Activated CD8-positive, alpha-beta T cell treated with anti-CD3 and anti-CD28 coated beads, Interleukin-2, amount 10 ng/mL, durations not matched to agents 7 days and 5 days (primary cell): ENCODE measurements around the gene ACSL5. TPM values are rescaled to one million over a fixed set of nuclear protein-coding genes. Genes with fewer than 3 reads are reported as not detected.
"Not testable (repeated sequence)": the region's sequence is repeated elsewhere in the genome, so short reads cannot be mapped to it uniquely, and the experiment has no call there.

Experiments used
- ATAC-seq: fragments of 150-1000 bp; cut with Tn5 transposase; one replicate; pipeline ENCODE4 v1.10.0; 2021; ENCODE audit warnings: moderate library complexity
- CTCF ChIA-PET: fragments of 350-600 bp; sonication (Branson Sonifier 250); formaldehyde crosslinking; loops from one replicate; lab custom pipeline; 2021; ENCODE audit warnings: antibody characterized with exemption; lab: Charles Lee
- POLR2A ChIA-PET: fragments of 350-600 bp; sonication (Branson Sonifier 250); formaldehyde crosslinking; loops from one replicate; lab custom pipeline; 2021; ENCODE audit warnings: antibody characterized with exemption; lab: Charles Lee
- DNase-seq: peaks from one replicate; pipeline ENCODE4 v3.0.0-alpha.2; 2020
- H3K27ac Mint-ChIP-seq: one replicate; pipeline ENCODE4 v1.8.0; 2021; ENCODE audit warnings: mild to moderate bottlenecking, mixed read lengths
- H3K27me3 Mint-ChIP-seq: one replicate; pipeline ENCODE4 v1.8.0; 2021; ENCODE audit warnings: low read depth, mixed read lengths
- H3K36me3 Mint-ChIP-seq: one replicate; pipeline ENCODE4 v1.8.0; 2021; ENCODE audit warnings: low read depth, mixed read lengths
- H3K4me1 Mint-ChIP-seq: one replicate; pipeline ENCODE4 v1.8.0; 2021; ENCODE audit warnings: low read depth, mixed read lengths
- H3K4me3 Mint-ChIP-seq: one replicate; pipeline ENCODE4 v1.8.0; 2021; ENCODE audit warnings: mild to moderate bottlenecking, mixed read lengths
- H3K9me3 Mint-ChIP-seq: one replicate; pipeline ENCODE4 v1.8.0; 2022; ENCODE audit warnings: mixed read lengths; ENCODE audit not compliant: insufficient read depth
- total RNA-seq, 2 experiments: library from RNA; stranded (reverse); gene quantifications; one replicate each; pipeline ENCODE4 v1.2.3, GENCODE V29; 2021

The ACSL5 gene
- total RNA-seq, 2 experiments from 2014 or later = 50.7 to 53.1 TPM

- Mint-ChIP-seq H3K4me1 (peaks cover 33% of the 10 kb centered on the region), H3K9me3 (no peaks in the 10 kb centered on the region), H3K36me3 (peaks cover 39% of the 10 kb centered on the region), H3K27me3 (no peaks in the 10 kb centered on the region), H3K4me3 (peak overlapping the region; percentile 89), H3K27ac (no peak overlapping the region)
- ChIA-PET POLR2A (interaction anchor here (3.2 kb wide), 1 partner anchor 74 kb away, joined by 37 read pairs; the partner anchor contains the start of gene ACSL5), CTCF (interaction anchor here (1.1 to 1.9 kb wide), 3 partner anchors 13 to 26 kb away, joined by 3 to 7 read pairs (median 3); no protein-coding TSS in a partner anchor)
- ATAC-seq (no peak), DNase-seq (no peak)
Observed at GRCh38 chr10:112448888-112449287, 75.0 kb downstream of the ACSL5 start.

- Mint-ChIP-seq H3K4me3 (no peak overlapping the region), H3K27me3 (no peaks in the 10 kb centered on the region), H3K36me3 (peaks cover 15% of the 10 kb centered on the region), H3K4me1 (peaks cover 3% of the 10 kb centered on the region), H3K27ac (no peak overlapping the region), H3K9me3 (no peaks in the 10 kb centered on the region)
- ChIA-PET CTCF (interaction anchor here (0.9 to 1.3 kb wide), 2 partner anchors 16 to 17 kb away, joined by 4 to 7 read pairs; no protein-coding TSS in a partner anchor), POLR2A (interaction anchor here (1.9 kb wide), 1 partner anchor 8 kb away, joined by 11 read pairs; the partner anchor contains the start of genes VTI1A and ZDHHC6)
- no peak for ATAC-seq
- no peak for DNase-seq
Observed at GRCh38 chr10:112454910-112455779, 81.2 kb downstream of the ACSL5 start.

- CTCF ChIA-PET = interaction anchor here (0.8 to 1.6 kb wide), 4 partner anchors 9 to 22 kb away, joined by 3 to 5 read pairs (median 4); partner anchors contain the start of gene VTI1A
- H3K36me3 Mint-ChIP-seq = peaks cover 15% of the 10 kb centered on the region
- no peaks in the 10 kb centered on the region for H3K27me3 Mint-ChIP-seq
- no peak for DNase-seq
- H3K4me1 Mint-ChIP-seq = peaks cover 5% of the 10 kb centered on the region
- H3K9me3 Mint-ChIP-seq = no peaks in the 10 kb centered on the region
- ATAC-seq = peak; percentile 49
- no peak overlapping the region for H3K27ac Mint-ChIP-seq
- no peak overlapping the region for H3K4me3 Mint-ChIP-seq
- POLR2A ChIA-PET = interaction anchor here (1.9 kb wide), 1 partner anchor 10 kb away, joined by 11 read pairs; the partner anchor contains the start of genes VTI1A and ZDHHC6
Observed at GRCh38 chr10:112456533-112456932, 82.6 kb downstream of the ACSL5 start.

GRCh38 chr10:112460366-112460765 lies 86.5 kb downstream of the ACSL5 start:
- Mint-ChIP-seq H3K27ac (no peak overlapping the region), H3K36me3 (peaks cover 37% of the 10 kb centered on the region), H3K9me3 (no peaks in the 10 kb centered on the region), H3K4me3 (no peak overlapping the region), H3K4me1 (peaks cover 5% of the 10 kb centered on the region), H3K27me3 (no peaks in the 10 kb centered on the region)
- ATAC-seq (no peak), DNase-seq (no peak)
- POLR2A ChIA-PET = no interaction called here
- CTCF ChIA-PET = interaction anchor here (2.9 kb wide), 1 partner anchor 12 kb away, joined by 14 read pairs; no protein-coding TSS in a partner anchor

- Mint-ChIP-seq H3K9me3 (no peaks in the 10 kb centered on the region), H3K36me3 (peaks cover 39% of the 10 kb centered on the region), H3K4me1 (peaks cover 2% of the 10 kb centered on the region), H3K4me3 (no peak overlapping the region), H3K27me3 (no peaks in the 10 kb centered on the region), H3K27ac (peak overlapping the region; percentile 6)
- ATAC-seq (peak; percentile 42), DNase-seq (peak; percentile 25)
- POLR2A ChIA-PET = no interaction called here
- CTCF ChIA-PET = interaction anchor here (0.5 to 2.9 kb wide), 2 partner anchors 10 to 11 kb away, joined by 4 to 14 read pairs; no protein-coding TSS in a partner anchor
Observed at GRCh38 chr10:112461029-112461887, 87.3 kb downstream of the ACSL5 start.

- H3K27ac Mint-ChIP-seq, H3K4me1 Mint-ChIP-seq, DNase-seq, H3K9me3 Mint-ChIP-seq, H3K4me3 Mint-ChIP-seq, H3K27me3 Mint-ChIP-seq, ATAC-seq: not testable (repeated sequence)
- POLR2A ChIA-PET = interaction anchor here (1.5 kb wide), 1 partner anchor 17 kb away, joined by 5 read pairs; the partner anchor contains the start of genes VTI1A and ZDHHC6
- peaks cover 40% of the 10 kb centered on the region for H3K36me3 Mint-ChIP-seq
- CTCF ChIA-PET = interaction anchor here (2.0 kb wide), 1 partner anchor 8 kb away, joined by 11 read pairs; no protein-coding TSS in a partner anchor
Observed at GRCh38 chr10:112464074-112464473, 90.2 kb downstream of the ACSL5 start.

- CTCF ChIA-PET = interaction anchor here (0.6 kb wide), 1 partner anchor 332 kb away, joined by 3 read pairs; no protein-coding TSS in a partner anchor
- H3K27ac Mint-ChIP-seq = no peak overlapping the region
Observed at GRCh38 chr10:112465299-112465883, 91.5 kb downstream of the ACSL5 start.

GRCh38 chr10:112466802-112467201 lies 92.9 kb downstream of the ACSL5 start:
- no peaks in the 10 kb centered on the region for H3K9me3 Mint-ChIP-seq
- no peaks in the 10 kb centered on the region for H3K27me3 Mint-ChIP-seq
- no peak overlapping the region for H3K4me3 Mint-ChIP-seq
- H3K36me3 Mint-ChIP-seq = peaks cover 28% of the 10 kb centered on the region
- ATAC-seq (no peak), DNase-seq (no peak)
- ChIA-PET POLR2A (no interaction called here), CTCF (interaction anchor here (0.6 kb wide), 1 partner anchor 118 kb away, joined by 3 read pairs; no protein-coding TSS in a partner anchor)
- no peak overlapping the region for H3K27ac Mint-ChIP-seq
- H3K4me1 Mint-ChIP-seq = peaks cover under 1% of the 10 kb centered on the region

More at GRCh38 chr10:112465299-112465883, 91.5 kb downstream of the ACSL5 start:
- ATAC-seq (no peak), DNase-seq (no peak)
- H3K4me1 Mint-ChIP-seq = peaks cover 2% of the 10 kb centered on the region
- peaks cover 36% of the 10 kb centered on the region for H3K36me3 Mint-ChIP-seq
- H3K9me3 Mint-ChIP-seq = no peaks in the 10 kb centered on the region
- POLR2A ChIA-PET = interaction anchor here (1.5 kb wide), 1 partner anchor 18 kb away, joined by 5 read pairs; the partner anchor contains the start of genes VTI1A and ZDHHC6
- H3K27me3 Mint-ChIP-seq = no peaks in the 10 kb centered on the region
- no peak overlapping the region for H3K4me3 Mint-ChIP-seq

- no peaks in the 10 kb centered on the region for H3K9me3 Mint-ChIP-seq
- ChIA-PET CTCF (no interaction called here), POLR2A (no interaction called here)
- no peak for ATAC-seq
- no peak overlapping the region for H3K27ac Mint-ChIP-seq
- H3K4me1 Mint-ChIP-seq = peaks cover 4% of the 10 kb centered on the region
- H3K27me3 Mint-ChIP-seq = no peaks in the 10 kb centered on the region
- peaks cover 24% of the 10 kb centered on the region for H3K36me3 Mint-ChIP-seq
- no peak for DNase-seq
- H3K4me3 Mint-ChIP-seq = no peak overlapping the region
Observed at GRCh38 chr10:112467541-112468075, 93.7 kb downstream of the ACSL5 start.

GRCh38 chr10:112471878-112472487 lies 98.1 kb downstream of the ACSL5 start:
- DNase-seq (no peak), ATAC-seq (peak; percentile 58)
- H3K4me1 Mint-ChIP-seq = peaks cover 4% of the 10 kb centered on the region
- H3K36me3 Mint-ChIP-seq = no peaks in the 10 kb centered on the region
- no peaks in the 10 kb centered on the region for H3K9me3 Mint-ChIP-seq
- no peak overlapping the region for H3K4me3 Mint-ChIP-seq
- ChIA-PET CTCF (interaction anchor here (0.6 to 2.7 kb wide), 50 partner anchors 9 to 1636 kb away, joined by 3 to 15 read pairs (median 4); partner anchors contain the start of genes GPAM, VTI1A and ZDHHC6), POLR2A (interaction anchor here (2.0 kb wide), 1 partner anchor 25 kb away, joined by 7 read pairs; the partner anchor contains the start of genes VTI1A and ZDHHC6)
- H3K27me3 Mint-ChIP-seq = no peaks in the 10 kb centered on the region
- H3K27ac Mint-ChIP-seq = no peak overlapping the region
